ENCODE results near the gene CDT1.

Gene CDT1

DNA sequence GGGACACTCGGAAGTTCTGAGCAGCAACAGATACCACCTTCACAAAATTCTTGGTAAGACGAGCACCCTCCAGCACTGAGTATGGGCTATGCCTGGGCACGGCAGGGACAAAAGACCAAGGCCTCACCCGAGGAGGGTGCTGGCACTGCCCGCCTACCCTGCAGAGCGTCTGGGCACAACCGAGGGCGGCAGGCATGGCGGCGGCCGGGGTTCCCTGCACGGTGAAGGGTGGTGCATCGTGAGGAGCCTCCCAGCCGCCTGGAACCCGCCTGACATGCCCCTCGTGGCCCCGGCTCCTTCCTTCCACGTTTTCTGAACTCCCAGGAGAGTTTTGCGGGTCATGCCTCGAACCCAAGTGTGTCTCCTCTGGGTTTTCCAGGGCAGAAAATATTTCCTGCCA is 34.2 kb downstream of the CDT1 start:
- DNase-seq (ENCODE audit: low spot score): no peak
- H3K4ac ChIP-seq (ENCODE audit: low read length): no peak overlapping the region
- H3K4me1 ChIP-seq (ENCODE audit: control insufficient read depth in 2 of 2, insufficient read depth in 1 of 2, low read depth in 1 of 2, low read length in 2 of 2): no peaks in the 10 kb centered on the region
- H3K4me3 ChIP-seq (ENCODE audit: low read length in 2 of 2): no peak overlapping the region
- H3K9me3 ChIP-seq (replicated peaks in 1 of 2; ENCODE audit: control insufficient read depth in 2 of 2, insufficient read depth in 1 of 2, low read depth in 1 of 2, low read length in 2 of 2): no peaks in the 10 kb centered on the region
- H4K8ac ChIP-seq (ENCODE audit: low read depth, low read length): no peak overlapping the region
- no peak overlapping the region for H2AFZ ChIP-seq (ENCODE audit: low read length)
- no peak overlapping the region for H3K9ac ChIP-seq (ENCODE audit: low read depth, low read length, poor library complexity)
- no peak overlapping the region for H3K27ac ChIP-seq (replicated peaks; ENCODE audit: low read length)
- no peak overlapping the region for H3K23ac ChIP-seq (ENCODE audit: low read depth, low read length, poor library complexity)
- H3K18ac ChIP-seq (ENCODE audit: low read length): no peak overlapping the region
- H3K14ac ChIP-seq (ENCODE audit: low read length): no peak overlapping the region
- no peak overlapping the region for H4K91ac ChIP-seq (ENCODE audit: low read depth, low read length, poor library complexity)
- H2BK5ac ChIP-seq (ENCODE audit: low read length): no peak overlapping the region
- H3K27me3 ChIP-seq (ENCODE audit: control insufficient read depth in 3 of 3, insufficient read depth in 3 of 3, low read depth in 1 of 3, low read length in 3 of 3): no peaks in the 10 kb centered on the region
- no peak overlapping the region for H2BK12ac ChIP-seq (ENCODE audit: low read length)
- peaks cover 0 to 9% of the 10 kb centered on the region in 2 donors for H3K36me3 ChIP-seq (replicated peaks in 1 of 2; ENCODE audit: control insufficient read depth in 2 of 2, insufficient read depth in 2 of 2, low read length in 2 of 2)
- peaks cover 11% of the 10 kb centered on the region for H3K79me1 ChIP-seq (ENCODE audit: low read depth, low read length)
- WGBS, 2 donors (ENCODE audit: extremely low coverage in 2 of 2, insufficient read length in 2 of 2, insufficient replicate concordance in 1 of 2): no CpG with 5 or more reads among the region's 20 CpGs
- no peak overlapping the region for H2BK15ac ChIP-seq (ENCODE audit: low read length)
- H2AK5ac ChIP-seq (ENCODE audit: low read depth, low read length): no peak overlapping the region
- no peak overlapping the region for H2BK120ac ChIP-seq (ENCODE audit: low read depth, low read length)
- no peak overlapping the region for H3K4me2 ChIP-seq (ENCODE audit: insufficient read depth, low read length, poor library complexity, severe bottlenecking)

DNA sequence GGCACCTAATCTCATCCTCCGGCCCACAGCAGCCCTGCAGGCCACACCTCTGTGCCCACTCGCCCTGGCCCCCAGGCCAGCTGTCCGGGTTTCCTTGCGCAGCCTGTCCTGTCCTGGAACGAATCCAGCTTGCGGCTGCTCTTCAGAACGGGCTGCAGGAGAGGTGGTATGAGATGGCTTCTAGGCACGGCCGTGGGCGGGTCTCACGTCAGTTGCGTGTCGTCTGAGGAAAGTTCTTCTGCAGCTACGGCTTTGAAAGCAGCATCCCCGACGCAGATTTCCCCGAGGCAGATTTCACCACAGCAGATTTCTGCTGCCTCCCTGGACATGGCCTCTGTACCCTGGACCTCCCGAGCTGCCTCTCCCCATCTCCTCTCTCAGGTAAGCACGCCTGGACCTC is 35.0 kb downstream of the CDT1 start:
- Histone ChIP-seq H2AFZ (ENCODE audit: low read length) (no peak overlapping the region), H3K79me1 (ENCODE audit: low read depth, low read length) (peaks cover 11% of the 10 kb centered on the region), H2AK5ac (ENCODE audit: low read depth, low read length) (no peak overlapping the region), H3K4me3 (ENCODE audit: low read length in 2 of 2) (no peak overlapping the region), H4K8ac (ENCODE audit: low read depth, low read length) (no peak overlapping the region), H2BK120ac (ENCODE audit: low read depth, low read length) (no peak overlapping the region), H2BK5ac (ENCODE audit: low read length) (no peak overlapping the region), H3K14ac (ENCODE audit: low read length) (no peak overlapping the region), H2BK15ac (ENCODE audit: low read length) (no peak overlapping the region), H3K4ac (ENCODE audit: low read length) (no peak overlapping the region), H3K27me3 (ENCODE audit: control insufficient read depth in 3 of 3, insufficient read depth in 3 of 3, low read depth in 1 of 3, low read length in 3 of 3) (no peaks in the 10 kb centered on the region), H2BK12ac (ENCODE audit: low read length) (no peak overlapping the region), H3K18ac (ENCODE audit: low read length) (no peak overlapping the region), H3K9me3 (replicated peaks in 1 of 2; ENCODE audit: control insufficient read depth in 2 of 2, insufficient read depth in 1 of 2, low read depth in 1 of 2, low read length in 2 of 2) (no peaks in the 10 kb centered on the region), H3K27ac (replicated peaks; ENCODE audit: low read length) (no peak overlapping the region), H3K36me3 (replicated peaks in 1 of 2; ENCODE audit: control insufficient read depth in 2 of 2, insufficient read depth in 2 of 2, low read length in 2 of 2) (peaks cover 0 to 9% of the 10 kb centered on the region in 2 donors), H3K4me1 (ENCODE audit: control insufficient read depth in 2 of 2, insufficient read depth in 1 of 2, low read depth in 1 of 2, low read length in 2 of 2) (no peaks in the 10 kb centered on the region), H3K23ac (ENCODE audit: low read depth, low read length, poor library complexity) (peak overlapping the region; percentile 65), H4K91ac (ENCODE audit: low read depth, low read length, poor library complexity) (no peak overlapping the region), H3K4me2 (ENCODE audit: insufficient read depth, low read length, poor library complexity, severe bottlenecking) (no peak overlapping the region), H3K9ac (ENCODE audit: low read depth, low read length, poor library complexity) (no peak overlapping the region)
- no peak for DNase-seq (ENCODE audit: low spot score)
- no CpG with 5 or more reads among the region's 19 CpGs for WGBS, 2 donors (ENCODE audit: extremely low coverage in 2 of 2, insufficient read length in 2 of 2, insufficient replicate concordance in 1 of 2)

DNA sequence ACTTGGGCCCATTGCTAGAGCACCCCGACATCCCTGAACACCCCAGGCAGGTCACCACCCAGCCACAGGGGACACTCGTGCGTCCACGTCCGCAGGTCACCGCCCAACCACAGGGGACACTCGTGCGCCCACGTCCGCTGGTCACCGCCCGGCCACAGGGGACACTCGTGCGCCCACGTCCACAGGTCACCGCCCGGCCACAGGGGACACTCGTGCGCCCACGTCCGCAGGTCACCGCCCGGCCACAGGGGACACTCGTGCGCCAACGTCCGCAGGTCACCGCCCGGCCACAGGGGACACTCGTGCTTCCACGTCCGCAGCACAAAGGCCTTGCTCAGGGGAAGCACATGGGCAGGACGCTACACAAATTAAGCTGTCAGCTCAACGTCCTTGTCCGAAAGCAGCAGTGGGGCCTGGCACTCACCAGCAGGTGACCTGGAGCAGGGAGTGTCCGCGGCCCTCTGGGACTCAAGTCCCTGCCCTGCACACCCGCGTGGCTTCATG is 35.5 kb downstream of the CDT1 start:
- Histone ChIP-seq H3K4me3 (ENCODE audit: low read length in 2 of 2) (no peak overlapping the region), H2BK15ac (ENCODE audit: low read length) (no peak overlapping the region), H4K91ac (ENCODE audit: low read depth, low read length, poor library complexity) (no peak overlapping the region), H2BK12ac (ENCODE audit: low read length) (no peak overlapping the region), H3K14ac (ENCODE audit: low read length) (no peak overlapping the region), H3K18ac (ENCODE audit: low read length) (peak overlapping the region; percentile 17), H2AK5ac (ENCODE audit: low read depth, low read length) (no peak overlapping the region), H3K4me1 (ENCODE audit: control insufficient read depth in 2 of 2, insufficient read depth in 1 of 2, low read depth in 1 of 2, low read length in 2 of 2) (no peaks in the 10 kb centered on the region), H3K9me3 (replicated peaks in 1 of 2; ENCODE audit: control insufficient read depth in 2 of 2, insufficient read depth in 1 of 2, low read depth in 1 of 2, low read length in 2 of 2) (no peaks in the 10 kb centered on the region), H3K4ac (ENCODE audit: low read length) (no peak overlapping the region), H3K79me1 (ENCODE audit: low read depth, low read length) (peaks cover 11% of the 10 kb centered on the region), H3K27me3 (ENCODE audit: control insufficient read depth in 3 of 3, insufficient read depth in 3 of 3, low read depth in 1 of 3, low read length in 3 of 3) (no peaks in the 10 kb centered on the region), H2BK5ac (ENCODE audit: low read length) (no peak overlapping the region), H3K23ac (ENCODE audit: low read depth, low read length, poor library complexity) (peak overlapping the region; percentile 65), H2BK120ac (ENCODE audit: low read depth, low read length) (no peak overlapping the region), H3K9ac (ENCODE audit: low read depth, low read length, poor library complexity) (no peak overlapping the region), H2AFZ (ENCODE audit: low read length) (no peak overlapping the region), H3K4me2 (ENCODE audit: insufficient read depth, low read length, poor library complexity, severe bottlenecking) (no peak overlapping the region), H3K36me3 (replicated peaks in 1 of 2; ENCODE audit: control insufficient read depth in 2 of 2, insufficient read depth in 2 of 2, low read length in 2 of 2) (peaks cover 0 to 9% of the 10 kb centered on the region in 2 donors), H4K8ac (ENCODE audit: low read depth, low read length) (no peak overlapping the region), H3K27ac (replicated peaks; ENCODE audit: low read length) (no peak overlapping the region)
- no CpG with 5 or more reads among the region's 39 CpGs for WGBS, 2 donors (ENCODE audit: extremely low coverage in 2 of 2, insufficient read length in 2 of 2, insufficient replicate concordance in 1 of 2)
- DNase-seq (ENCODE audit: low spot score): no peak

DNA sequence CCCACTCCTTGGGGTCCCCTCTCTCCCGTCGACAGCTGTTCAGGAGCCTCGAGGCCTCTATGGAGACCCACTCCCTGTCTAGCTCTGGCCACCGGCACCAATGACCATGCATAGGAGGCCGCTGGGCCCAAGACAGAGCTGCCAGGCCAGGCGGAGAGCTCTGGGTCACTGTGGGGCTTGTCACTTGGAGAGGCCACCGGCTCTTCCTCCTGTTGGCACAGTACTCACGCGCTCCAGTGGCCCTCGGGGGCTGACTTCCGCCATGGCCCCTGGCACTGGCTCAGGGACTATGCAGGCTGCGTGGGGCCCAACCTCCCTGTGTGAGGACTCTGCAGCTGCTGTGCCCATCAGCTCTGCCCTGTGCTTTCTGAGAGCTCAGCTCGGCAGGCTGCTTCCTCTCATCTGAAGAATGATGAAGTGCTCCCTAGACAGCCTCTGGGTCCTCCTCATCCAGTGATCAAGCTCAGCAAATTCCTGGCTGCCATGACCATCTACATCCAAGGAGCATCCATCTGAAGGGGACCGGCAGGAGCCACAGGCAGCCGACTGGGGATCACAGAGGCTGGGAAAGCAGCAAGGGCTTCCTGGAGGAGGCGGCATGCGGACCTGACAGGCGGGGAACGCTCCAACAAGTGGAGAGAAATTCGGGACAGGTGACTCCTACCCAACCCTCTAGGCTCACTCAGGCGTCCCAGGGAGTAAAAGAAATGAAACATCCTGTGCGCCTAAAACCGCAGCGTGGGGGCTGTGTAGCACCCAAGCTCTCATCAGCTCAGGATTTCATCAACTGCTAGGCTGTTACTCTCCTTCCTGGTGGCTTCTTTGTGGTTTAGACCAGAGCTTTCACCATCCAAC is 36.4 kb downstream of the CDT1 start:
- Histone ChIP-seq H3K36me3 (replicated peaks in 1 of 2; ENCODE audit: control insufficient read depth in 2 of 2, insufficient read depth in 2 of 2, low read length in 2 of 2) (peaks cover 0 to 7% of the 10 kb centered on the region in 2 donors), H3K27ac (replicated peaks; ENCODE audit: low read length) (no peak overlapping the region), H3K4me2 (ENCODE audit: insufficient read depth, low read length, poor library complexity, severe bottlenecking) (no peak overlapping the region), H3K9me3 (replicated peaks in 1 of 2; ENCODE audit: control insufficient read depth in 2 of 2, insufficient read depth in 1 of 2, low read depth in 1 of 2, low read length in 2 of 2) (no peaks in the 10 kb centered on the region), H2BK5ac (ENCODE audit: low read length) (no peak overlapping the region), H3K4ac (ENCODE audit: low read length) (no peak overlapping the region), H3K79me1 (ENCODE audit: low read depth, low read length) (peaks cover 11% of the 10 kb centered on the region), H3K14ac (ENCODE audit: low read length) (no peak overlapping the region), H4K8ac (ENCODE audit: low read depth, low read length) (no peak overlapping the region), H3K18ac (ENCODE audit: low read length) (no peak overlapping the region), H2BK120ac (ENCODE audit: low read depth, low read length) (no peak overlapping the region), H3K4me3 (ENCODE audit: low read length in 2 of 2) (no peak overlapping the region), H2AK5ac (ENCODE audit: low read depth, low read length) (no peak overlapping the region), H3K27me3 (ENCODE audit: control insufficient read depth in 3 of 3, insufficient read depth in 3 of 3, low read depth in 1 of 3, low read length in 3 of 3) (no peaks in the 10 kb centered on the region), H3K23ac (ENCODE audit: low read depth, low read length, poor library complexity) (peak overlapping the region; percentile 80), H3K9ac (ENCODE audit: low read depth, low read length, poor library complexity) (no peak overlapping the region), H2BK15ac (ENCODE audit: low read length) (no peak overlapping the region), H4K91ac (ENCODE audit: low read depth, low read length, poor library complexity) (no peak overlapping the region), H3K4me1 (ENCODE audit: control insufficient read depth in 2 of 2, insufficient read depth in 1 of 2, low read depth in 1 of 2, low read length in 2 of 2) (no peaks in the 10 kb centered on the region), H2AFZ (ENCODE audit: low read length) (no peak overlapping the region), H2BK12ac (ENCODE audit: low read length) (no peak overlapping the region)
- no peak for DNase-seq (ENCODE audit: low spot score)
- no CpG with 5 or more reads among the region's 24 CpGs for WGBS, 2 donors (ENCODE audit: extremely low coverage in 2 of 2, insufficient read length in 2 of 2, insufficient replicate concordance in 1 of 2)

All from neuronal stem cell (in vitro differentiated cells).